ENCODE data around the gene LRRC14B. TPM values are rescaled to one million over a fixed set of nuclear protein-coding genes. Genes with fewer than 3 reads are reported as not detected.

LRRC14B gene
- total and polyA plus RNA-seq, 2 of the 13 experiments (the other 11 are each of a cell fraction or from before 2014, with no cell fraction given): not detected

DNA sequence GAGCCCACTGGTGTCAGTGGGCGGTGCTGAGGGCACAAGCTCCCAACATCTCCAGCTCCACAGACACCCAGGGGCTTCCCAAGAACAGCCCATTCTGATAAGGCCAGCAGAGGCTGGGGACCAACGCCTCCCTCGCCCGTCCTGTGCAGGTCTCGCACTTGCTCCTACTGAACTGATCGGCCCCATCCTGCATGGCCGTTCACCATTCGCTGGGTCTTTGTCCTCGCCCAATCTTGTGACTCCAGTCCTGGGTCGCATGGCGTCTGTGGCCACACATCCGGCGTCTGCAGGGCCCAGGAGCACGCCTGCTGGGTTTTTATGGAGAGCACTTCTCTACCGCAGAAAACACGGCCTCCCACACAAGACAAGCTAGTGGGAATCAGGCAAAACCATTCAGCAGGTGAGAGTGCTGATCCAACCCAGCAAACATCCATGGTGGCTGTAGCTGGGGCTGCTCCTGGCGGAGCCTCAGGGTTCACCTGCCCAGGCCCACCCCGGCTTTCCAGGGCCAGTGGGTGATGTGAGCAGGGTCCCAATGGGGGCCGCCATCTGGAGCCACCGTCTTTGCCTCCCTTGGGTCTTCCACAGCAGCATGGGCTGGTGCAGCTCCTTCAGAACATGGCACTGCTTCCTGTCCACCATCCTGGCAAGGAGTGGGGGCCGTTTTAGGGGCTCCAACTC is 7.4 kb downstream of the LRRC14B start (continued):
- TF ChIP-seq, protein P1, sequence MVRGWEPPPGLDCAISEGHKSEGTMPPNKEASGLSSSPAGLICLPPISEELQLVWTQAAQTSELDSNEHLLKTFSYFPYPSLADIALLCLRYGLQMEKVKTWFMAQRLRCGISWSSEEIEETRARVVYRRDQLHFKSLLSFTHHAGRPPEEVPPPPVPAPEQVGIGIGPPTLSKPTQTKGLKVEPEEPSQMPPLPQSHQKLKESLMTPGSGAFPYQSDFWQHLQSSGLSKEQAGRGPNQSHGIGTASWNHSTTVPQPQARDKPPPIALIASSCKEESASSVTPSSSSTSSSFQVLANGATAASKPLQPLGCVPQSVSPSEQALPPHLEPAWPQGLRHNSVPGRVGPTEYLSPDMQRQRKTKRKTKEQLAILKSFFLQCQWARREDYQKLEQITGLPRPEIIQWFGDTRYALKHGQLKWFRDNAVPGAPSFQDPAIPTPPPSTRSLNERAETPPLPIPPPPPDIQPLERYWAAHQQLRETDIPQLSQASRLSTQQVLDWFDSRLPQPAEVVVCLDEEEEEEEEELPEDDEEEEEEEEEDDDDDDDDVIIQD (CRISPR knock-in tag; IDR thresholded peaks at IDR 0.05; ENCODE audit: low read depth): no peak
- no peak for TF ChIP-seq IKZF4 (CRISPR knock-in tag; IDR thresholded peaks at IDR 0.05; ENCODE audit: borderline replicate concordance, low read depth, not compliant biosample characterization)

DNA sequence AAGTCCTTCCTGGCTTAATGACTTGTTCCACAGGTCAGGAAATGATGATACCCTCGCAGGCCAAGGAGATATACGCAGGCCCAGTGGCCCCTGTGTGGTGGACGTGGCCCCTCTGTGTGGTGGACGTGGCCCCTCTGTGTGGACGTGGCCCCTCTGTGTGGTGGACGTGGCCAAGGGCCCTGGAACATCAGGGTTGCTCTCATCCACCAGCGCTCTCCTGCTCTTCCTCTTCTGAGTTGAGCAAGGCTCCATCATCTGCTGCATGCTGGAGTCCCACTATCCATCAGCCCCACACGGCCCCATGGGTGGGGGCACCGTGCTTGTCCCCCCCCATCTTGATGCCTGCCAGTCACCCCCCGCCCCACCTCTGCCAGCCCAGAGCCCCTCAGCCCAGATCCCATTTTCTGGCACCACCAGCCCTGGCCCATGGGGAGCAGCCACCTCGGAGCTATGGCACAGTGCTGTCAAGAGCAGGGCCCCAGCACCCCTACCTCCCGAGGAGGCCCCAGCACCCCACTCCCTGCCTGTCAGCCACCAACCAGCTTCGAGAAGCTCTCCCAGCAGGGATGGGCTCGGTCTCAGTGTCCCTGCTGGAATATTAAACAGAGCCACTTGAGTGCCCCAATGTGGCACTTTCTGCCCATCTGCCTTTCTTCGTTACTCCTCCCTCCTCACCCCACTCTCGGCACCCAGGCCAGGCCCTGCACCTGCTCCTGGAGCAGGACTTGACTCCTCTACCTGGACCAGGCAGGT is 8.1 kb downstream of the LRRC14B start:
- H3K79me2 ChIP-seq (ENCODE audit: insufficient read depth, low read length): no peaks in the 10 kb centered on the region
- in situ Hi-C loops (cut with HindIII; ENCODE audit: extremely low pct_ligation_motif_present, low pct_unique_long_range_greater_than_20kb): no loop called here
- H3K27me3 ChIP-seq (ENCODE audit: control insufficient read depth in 1 of 2, insufficient read depth in 2 of 2, low read length in 2 of 2): no peaks in the 10 kb centered on the region
- intact Hi-C loops (cut with micrococcal nuclease; ENCODE audit: unreplicated experiment): no loop called here
- H3K9me3 ChIP-seq (ENCODE audit: low read length): no peaks in the 10 kb centered on the region
- DNase-seq (ENCODE audit: low spot score): no peak
- H3K4me3 ChIP-seq (replicated peaks in 1 of 3; ENCODE audit: insufficient read depth in 1 of 3, low read depth in 2 of 3, low read length in 3 of 3): no peak overlapping the region
- no peak for FAIRE-seq
- ChIA-PET CTCF (ENCODE audit: low intra/inter-chr PET ratio, low total read pairs) (no interaction called here), POLR2A (no interaction called here)
- 96% methylated on average over 7 of the region's 16 CpGs for WGBS (ENCODE audit: low lambda C conversion rate)
- peaks cover under 1% of the 10 kb centered on the region; the same call in 1 of the 2 replicates for H4K20me1 ChIP-seq (ENCODE audit: insufficient read depth, low read length)
- no peak overlapping the region for H3K4me2 ChIP-seq (ENCODE audit: low read depth, low read length)
- H2AFZ ChIP-seq (ENCODE audit: low read length): no peak overlapping the region
- TF ChIP-seq, protein P2, sequence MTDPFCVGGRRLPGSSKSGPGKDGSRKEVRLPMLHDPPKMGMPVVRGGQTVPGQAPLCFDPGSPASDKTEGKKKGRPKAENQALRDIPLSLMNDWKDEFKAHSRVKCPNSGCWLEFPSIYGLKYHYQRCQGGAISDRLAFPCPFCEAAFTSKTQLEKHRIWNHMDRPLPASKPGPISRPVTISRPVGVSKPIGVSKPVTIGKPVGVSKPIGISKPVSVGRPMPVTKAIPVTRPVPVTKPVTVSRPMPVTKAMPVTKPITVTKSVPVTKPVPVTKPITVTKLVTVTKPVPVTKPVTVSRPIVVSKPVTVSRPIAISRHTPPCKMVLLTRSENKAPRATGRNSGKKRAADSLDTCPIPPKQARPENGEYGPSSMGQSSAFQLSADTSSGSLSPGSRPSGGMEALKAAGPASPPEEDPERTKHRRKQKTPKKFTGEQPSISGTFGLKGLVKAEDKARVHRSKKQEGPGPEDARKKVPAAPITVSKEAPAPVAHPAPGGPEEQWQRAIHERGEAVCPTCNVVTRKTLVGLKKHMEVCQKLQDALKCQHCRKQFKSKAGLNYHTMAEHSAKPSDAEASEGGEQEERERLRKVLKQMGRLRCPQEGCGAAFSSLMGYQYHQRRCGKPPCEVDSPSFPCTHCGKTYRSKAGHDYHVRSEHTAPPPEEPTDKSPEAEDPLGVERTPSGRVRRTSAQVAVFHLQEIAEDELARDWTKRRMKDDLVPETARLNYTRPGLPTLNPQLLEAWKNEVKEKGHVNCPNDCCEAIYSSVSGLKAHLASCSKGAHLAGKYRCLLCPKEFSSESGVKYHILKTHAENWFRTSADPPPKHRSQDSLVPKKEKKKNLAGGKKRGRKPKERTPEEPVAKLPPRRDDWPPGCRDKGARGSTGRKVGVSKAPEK (CRISPR knock-in tag; IDR thresholded peaks at IDR 0.05; ENCODE audit: borderline replicate concordance): no peak
- TF ChIP-seq AGO2 (optimal IDR thresholded peaks at IDR 0.05; ENCODE audit: low read depth, low read length): peak; percentile 4
- ATAC-seq: no peak
- H3K4me1 ChIP-seq (ENCODE audit: insufficient read depth, low read length): no peaks in the 10 kb centered on the region
- peaks cover 9 to 12% of the 10 kb centered on the region in 2 experiments; a peak in 4 of 5 replicates for H3K36me3 ChIP-seq (replicated peaks in 1 of 2; ENCODE audit: control insufficient read depth in 1 of 2, insufficient read depth in 2 of 2, low read length in 2 of 2)
- BruUV-seq (replicated peaks): no TSS peak
- H3K27ac ChIP-seq (ENCODE audit: extremely low read length, insufficient read depth, low read length): no peak overlapping the region
- no peak overlapping the region for H3K9ac ChIP-seq (ENCODE audit: insufficient read depth, low read depth, low read length)
